HepG2 (cell line): ENCODE data around the gene GAS2. TPM values are rescaled to one million over a fixed set of nuclear protein-coding genes. Genes with fewer than 3 reads are reported as not detected.

Experiments used
- ARNT2 ChIP-seq: sonication (generic); formaldehyde crosslinking; IDR thresholded peaks from 2 replicates; pipeline ENCODE4 v1.8.0; 2022; ENCODE audit warnings: mild to moderate bottlenecking, low read depth, missing genetic modification reagents, moderate library complexity
- ATF1 ChIP-seq: IDR thresholded peaks from 2 replicates; pipeline ENCODE4 v1.6.1; 2016; ENCODE audit warnings: mild to moderate bottlenecking, control low read depth
- CREM ChIP-seq, 2 experiments: sonication (generic) in 1 of 2; formaldehyde crosslinking in 1 of 2; IDR thresholded peaks; 2 replicates each; pipeline versions ENCODE4 v1.4.0 to v1.6.1; 2016 to 2020; ENCODE audit warnings: antibody characterized with exemption in 1 of 2, mild to moderate bottlenecking in 1 of 2, missing genetic modification reagents in 1 of 2
- EP300 ChIP-seq, 3 experiments: sonication (generic) in 1 of 3; formaldehyde crosslinking in 1 of 3; IDR thresholded peaks; 2 replicates each; pipeline versions ENCODE4 v1.5.1 to v1.6.1; 2011 to 2020; ENCODE audit warnings: low read depth in 2 of 3, low read length in 2 of 3, borderline replicate concordance in 1 of 3, improper control_type of control experiment in 1 of 3, mild to moderate bottlenecking in 1 of 3, missing genetic modification reagents in 1 of 3, moderate library complexity in 1 of 3
- FOXA3 ChIP-seq: IDR thresholded peaks from 2 replicates; pipeline ENCODE4 v1.6.1; 2016; ENCODE audit warnings: missing genetic modification reagents, missing compliant biosample characterization
- HOXA3 ChIP-seq: sonication (generic); formaldehyde crosslinking; IDR thresholded peaks from 2 replicates; pipeline ENCODE4 v1.5.0; 2020; ENCODE audit warnings: missing genetic modification reagents
- KLF12 ChIP-seq: sonication (generic); formaldehyde crosslinking; IDR thresholded peaks from 2 replicates; pipeline ENCODE4 v1.4.0; 2020; ENCODE audit warnings: missing genetic modification reagents, borderline replicate concordance
- NBN ChIP-seq: fragments of 450-650 bp; conservative IDR thresholded peaks from 2 replicates; pipeline ENCODE4 v1.6.1; 2017
- PHF21A ChIP-seq: sonication (generic); formaldehyde crosslinking; IDR thresholded peaks from 2 replicates; pipeline ENCODE4 v1.5.0; 2020; ENCODE audit warnings: mild to moderate bottlenecking, missing genetic modification reagents
- PRDM15 ChIP-seq: sonication (generic); formaldehyde crosslinking; IDR thresholded peaks from 2 replicates; pipeline ENCODE4 v1.4.0; 2020; ENCODE audit warnings: missing genetic modification reagents
- THYN1 ChIP-seq: sonication (generic); formaldehyde crosslinking; IDR thresholded peaks from 2 replicates; pipeline ENCODE4 v1.8.1; 2023; ENCODE audit warnings: low read depth, mild to moderate bottlenecking, moderate library complexity, missing genetic modification reagents, borderline replicate concordance
- ZFYVE20 ChIP-seq: sonication (generic); formaldehyde crosslinking; IDR thresholded peaks from 2 replicates; pipeline ENCODE4 v1.8.0; 2023; ENCODE audit warnings: low read depth, mild to moderate bottlenecking, moderate library complexity, missing genetic modification reagents, borderline replicate concordance
- ZGPAT ChIP-seq: IDR thresholded peaks from 2 replicates; pipeline ENCODE4 v1.6.1; 2016; ENCODE audit warnings: mild to moderate bottlenecking
- ZHX2 ChIP-seq, 2 experiments: sonication (generic) in 1 of 2; formaldehyde crosslinking in 1 of 2; IDR thresholded peaks; 2 replicates each; pipeline versions ENCODE4 v1.6.1 to v1.9.0; 2014 to 2022; ENCODE audit warnings: antibody characterized with exemption in 1 of 2, borderline replicate concordance in 1 of 2, inconsistent platforms in 1 of 2, low read depth in 1 of 2, missing genetic modification reagents in 1 of 2
- ZNF724P ChIP-seq: sonication (generic); formaldehyde crosslinking; IDR thresholded peaks from 2 replicates; pipeline ENCODE4 v1.8.0; 2022; ENCODE audit warnings: missing genetic modification reagents, borderline replicate concordance
- ZNF891 ChIP-seq: sonication (generic); formaldehyde crosslinking; IDR thresholded peaks from 2 replicates; pipeline ENCODE4 v1.5.0; 2020; ENCODE audit warnings: mild to moderate bottlenecking, missing genetic modification reagents
- polyA plus RNA-seq, 8 experiments: library from polyadenylated mRNA; depleted of rRNA in 3 of 8; stranded (reverse) in 7 of 8; unstranded in 1 of 8; fragments of >200 nt; fragmentation: Illumina TruSeq in 4 of 8; extraction: Trizol in 4 of 8; gene quantifications; 2 replicates each; pipeline versions ENCODE4 v1.2.1 to v1.2.3, GENCODE V29; 2011 to 2016; ENCODE audit warnings: low read depth in 4 of 8, missing spikeins in 1 of 8, mixed read lengths in 1 of 8; ENCODE audit not compliant: insufficient read depth in 1 of 8
- total RNA-seq, 5 experiments: library from RNA; depleted of rRNA; stranded (reverse); fragments of >200 nt; fragmentation: Illumina TruSeq; extraction: Trizol; gene quantifications; 2 replicates each; pipeline ENCODE4 v1.2.3, GENCODE V29; 2016; ENCODE audit warnings: low read depth in 1 of 5

Gene GAS2
- total and polyA plus RNA-seq, 2 of the 13 experiments (the other 11 are each of a cell fraction or from before 2014, with no cell fraction given): 26.0 to 85.1 TPM

- TF ChIP-seq EP300 (IDR thresholded peaks at IDR 0.05; ENCODE audit: low read depth in 2 of 2, low read length in 2 of 2) (peak in 1 of 2 experiments; percentile 87; a peak in 2 of 4 replicates), EP300 (CRISPR knock-in tag; IDR thresholded peaks at IDR 0.05; ENCODE audit: borderline replicate concordance) (no peak; the same call in 1 of the 2 replicates), ZHX2 (IDR thresholded peaks at IDR 0.05; ENCODE audit: low read depth) (no peak), ZHX2 (CRISPR knock-in tag; IDR thresholded peaks at IDR 0.05; ENCODE audit: borderline replicate concordance) (no peak), ZNF891 (no peak), PRDM15 (CRISPR knock-in tag) (no peak), HOXA3 (CRISPR knock-in tag) (0 out of 2 replicates have a peak, but pooled peaks have one; percentile 28), NBN (no peak), ZNF724P (no peak), KLF12 (CRISPR knock-in tag) (no peak), ARNT2 (CRISPR knock-in tag) (no peak), THYN1 (CRISPR knock-in tag) (no peak), ZGPAT (CRISPR knock-in tag) (peak; percentile 37; the same call in 1 of the 2 replicates), FOXA3 (CRISPR knock-in tag) (peak; percentile 69), ZFYVE20 (CRISPR knock-in tag) (no peak), ATF1 (CRISPR knock-in tag) (peak; percentile 63), CREM (IDR thresholded peaks at IDR 0.05) (peak; percentile 63), CREM (CRISPR knock-in tag; IDR thresholded peaks at IDR 0.05) (no peak), PHF21A (CRISPR knock-in tag) (peak; percentile 67; the same call in 1 of the 2 replicates)
Measured at GRCh38 chr11:22674470-22675439, 8.3 kb downstream of the GAS2 start (continued).
